ENCODE measurements around the gene B3GNT8. TPM values are rescaled to one million over a fixed set of nuclear protein-coding genes. Genes with fewer than 3 reads are reported as not detected.
A peak's percentile ranks its signal among the peaks of the same experiment; 100 is the strongest.

B3GNT8 gene
- total and polyA plus RNA-seq, 2 experiments from 2014 or later: 0.71 to 1.8 TPM

- TF ChIP-seq EZH2 (IDR thresholded peaks at IDR 0.05; ENCODE audit: low read depth, unreplicated experiment) (no peak), CTCF (conservative IDR thresholded peaks at IDR 0.05; ENCODE audit: low read depth in 2 of 2) (no peak), REST (IDR thresholded peaks at IDR 0.05; ENCODE audit: unreplicated experiment) (no peak), ZNF331 (CRISPR knock-in tag; IDR thresholded peaks at IDR 0.05; ENCODE audit: low read depth) (no peak)
These were observed 27.6 kb downstream of the B3GNT8 start (continued) for GRCh38 chr19:41399525-41399924.

GRCh38 chr19:41399091-41399490 is 28.1 kb downstream of the B3GNT8 start:
- Histone ChIP-seq H2AFZ (no peak overlapping the region), H3K27ac (ENCODE audit: low read depth) (no peak overlapping the region), H3F3A (replicated peaks; ENCODE audit: low read depth) (no peaks in the 10 kb centered on the region), H3K4me2 (peak overlapping the region; percentile 83; the same call in 1 of the 2 replicates), H4K20me1 (replicated peaks; ENCODE audit: insufficient read depth) (peaks cover 3% of the 10 kb centered on the region), H3K4me1 (ENCODE audit: insufficient read depth) (peaks cover 12% of the 10 kb centered on the region; the same call in 1 of the 2 replicates), H3K79me2 (replicated peaks; ENCODE audit: insufficient read depth) (peaks cover 35% of the 10 kb centered on the region), H3K9me2 (ENCODE audit: insufficient read depth) (no peaks in the 10 kb centered on the region), H3K4me3 (peak overlapping the region; percentile 80; the same call in 1 of the 2 replicates), H3K27me3 (ENCODE audit: insufficient read depth) (no peaks in the 10 kb centered on the region), H3K36me3 (ENCODE audit: insufficient read depth) (no peaks in the 10 kb centered on the region)
- peak overlapping the region; percentile 98 for H3K4me3 Mint-ChIP-seq
- H3K27ac Mint-ChIP-seq: no peak overlapping the region; the same call in 1 of the 2 replicates
- peaks cover 9% of the 10 kb centered on the region for H3K36me3 Mint-ChIP-seq (ENCODE audit: low read depth)
- no peaks in the 10 kb centered on the region for H3K9me3 Mint-ChIP-seq
- no peak for ATAC-seq
- peaks cover 19% of the 10 kb centered on the region for H3K4me1 Mint-ChIP-seq
- DNase-seq (ENCODE audit: low spot score): no peak
- peaks cover 6% of the 10 kb centered on the region for H3K27me3 Mint-ChIP-seq (ENCODE audit: insufficient read depth, low read depth, poor library complexity)
- TF ChIP-seq CREB1 (CRISPR knock-in tag; IDR thresholded peaks at IDR 0.05; ENCODE audit: low read depth) (no peak), JUNB (IDR thresholded peaks at IDR 0.05; ENCODE audit: unreplicated experiment) (no peak), NANOG (IDR thresholded peaks at IDR 0.05; ENCODE audit: borderline replicate concordance) (no peak), REST (IDR thresholded peaks at IDR 0.05; ENCODE audit: unreplicated experiment) (no peak), ZNF331 (CRISPR knock-in tag; IDR thresholded peaks at IDR 0.05; ENCODE audit: low read depth) (no peak), ZNF114 (CRISPR knock-in tag; IDR thresholded peaks at IDR 0.05) (no peak), EZH2 (IDR thresholded peaks at IDR 0.05; ENCODE audit: low read depth, unreplicated experiment) (no peak), ZNF462 (CRISPR knock-in tag; IDR thresholded peaks at IDR 0.05) (no peak)

Data from GM23338 (cell line).